ENCODE data around the gene PHOX2B. TPM values are rescaled to one million over a fixed set of nuclear protein-coding genes. Genes with fewer than 3 reads are reported as not detected.
"Not testable (repeated sequence)": the region's sequence is repeated elsewhere in the genome, so short reads cannot be mapped to it uniquely, and the experiment has no call there.

The PHOX2B gene
- polyA plus RNA-seq, 4 donors = 0.08 to 0.88 (median 0.13) TPM

DNA sequence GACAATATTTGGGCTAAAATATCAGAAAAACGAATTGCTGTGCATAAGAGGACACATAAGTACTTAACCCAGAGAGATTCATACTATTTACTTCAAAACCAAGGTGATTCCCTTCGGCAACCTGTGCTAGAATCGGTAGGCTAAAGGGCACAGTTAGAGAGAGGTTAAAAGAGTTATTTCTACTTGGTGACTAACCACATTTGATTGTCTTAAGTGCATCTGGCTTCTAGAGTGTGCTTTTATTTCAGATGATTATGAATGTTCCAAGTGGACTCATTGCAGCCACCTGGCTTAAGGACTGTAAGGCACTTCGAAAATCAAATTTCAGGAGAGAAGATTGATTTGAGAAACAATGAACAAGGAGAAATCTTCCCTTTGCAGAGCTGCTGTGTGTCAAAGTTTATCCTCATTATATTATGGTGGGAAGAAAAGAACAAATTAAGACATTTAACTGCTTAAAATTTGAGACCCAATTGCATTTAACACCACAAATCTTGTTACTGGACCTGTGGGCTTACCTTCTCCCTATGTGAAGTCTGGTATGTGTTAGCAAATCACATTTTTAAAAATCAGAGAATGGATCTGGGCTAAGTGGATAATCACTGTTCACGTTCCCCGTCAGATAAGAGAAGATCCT, 34.0 kb downstream of the PHOX2B start:
- no peak for DNase-seq (ENCODE audit: low read depth in 4 of 4, low spot score in 3 of 4)

DNA sequence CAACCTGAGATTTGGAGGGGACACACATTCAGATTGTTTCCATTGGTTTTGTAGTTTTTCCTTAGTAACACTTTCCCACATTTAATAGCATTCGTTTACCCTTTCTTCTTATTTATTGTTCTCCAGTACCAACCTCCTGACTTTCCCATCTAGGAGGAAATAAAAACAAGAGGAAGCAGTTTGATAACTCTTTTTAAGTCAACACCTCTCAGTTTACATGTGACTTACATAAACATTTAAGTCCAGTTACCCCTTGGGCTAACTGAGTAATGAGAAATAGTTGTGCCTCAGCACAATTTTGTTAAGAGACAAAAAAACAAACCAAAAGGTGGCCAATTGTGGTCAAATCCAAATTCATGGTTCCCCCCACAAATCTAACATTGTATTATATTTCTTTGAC, 34.8 kb downstream of the PHOX2B start:
- DNase-seq (ENCODE audit: low read depth in 4 of 4, low spot score in 3 of 4) = no peak

DNA sequence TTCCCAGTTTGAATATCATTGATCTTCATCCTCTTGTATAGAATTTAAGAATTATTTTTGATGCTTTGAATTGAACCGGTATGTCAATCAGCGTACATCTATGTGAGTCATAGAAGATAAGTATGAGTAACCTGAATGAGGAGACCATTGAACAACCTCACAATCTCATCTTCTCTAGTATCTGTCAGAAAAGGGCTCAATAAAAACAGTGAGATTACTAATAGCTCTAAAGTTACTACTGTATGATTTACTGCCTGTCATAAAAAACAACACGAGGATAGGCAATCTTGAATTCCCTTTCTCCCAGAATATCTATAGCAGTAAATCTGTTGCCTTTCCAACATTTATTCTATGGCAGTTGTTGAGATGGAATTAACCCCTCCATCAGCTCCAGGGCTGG, 36.1 kb downstream of the PHOX2B start:
- no peak for DNase-seq (ENCODE audit: low read depth in 4 of 4, low spot score in 3 of 4)

DNA sequence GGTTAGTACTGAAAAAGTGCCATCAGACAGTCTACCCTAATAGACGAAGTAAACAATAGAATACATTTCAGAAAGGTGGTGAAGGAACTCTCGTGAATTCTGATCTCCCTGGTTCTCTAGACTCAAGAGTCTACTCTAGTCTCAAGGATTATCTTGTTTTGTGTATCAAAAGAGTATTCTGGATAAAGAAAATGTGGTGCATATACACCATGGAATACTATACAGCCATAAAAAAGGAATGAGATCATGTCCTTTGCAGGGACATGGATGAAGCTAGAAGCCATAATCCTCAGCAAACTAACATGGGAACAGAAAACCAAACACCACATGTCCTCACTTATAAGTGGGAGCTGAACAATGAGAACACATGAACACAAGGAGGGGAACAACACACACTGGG, 36.9 kb downstream of the PHOX2B start:
- not testable (repeated sequence) for DNase-seq (ENCODE audit: low read depth in 4 of 4, low spot score in 3 of 4)

DNA sequence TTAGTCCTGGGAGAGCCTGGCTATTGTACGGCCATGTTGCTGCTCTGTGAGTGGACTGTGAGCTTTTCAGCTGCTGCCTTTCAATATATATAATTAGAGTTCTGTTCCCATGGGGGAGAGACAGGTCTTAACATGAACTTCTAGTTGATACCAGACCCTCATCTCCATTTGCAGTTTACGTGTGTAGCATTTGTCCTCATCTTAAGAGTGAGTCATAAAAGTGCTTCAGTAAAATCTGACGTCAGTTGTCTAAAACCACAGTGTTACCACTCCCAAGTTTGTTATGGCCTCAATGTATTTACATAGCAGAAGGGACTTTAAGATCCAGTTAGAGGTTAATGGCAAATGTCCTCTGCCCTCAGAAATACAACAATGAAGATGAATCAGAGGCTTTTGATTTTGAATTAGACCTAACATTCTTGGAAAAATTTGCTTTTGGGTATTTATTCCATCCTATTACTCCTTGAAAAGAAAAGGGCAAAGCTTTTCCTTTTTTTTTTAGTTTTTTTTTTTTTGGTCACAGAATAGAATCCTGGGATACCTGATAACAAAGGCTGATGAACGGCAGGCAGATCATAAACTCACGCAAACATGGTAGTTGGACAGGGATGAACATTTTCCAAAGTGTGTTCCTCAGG, 38.6 kb downstream of the PHOX2B start:
- no peak for DNase-seq (ENCODE audit: low read depth in 4 of 4, low spot score in 3 of 4)

DNA sequence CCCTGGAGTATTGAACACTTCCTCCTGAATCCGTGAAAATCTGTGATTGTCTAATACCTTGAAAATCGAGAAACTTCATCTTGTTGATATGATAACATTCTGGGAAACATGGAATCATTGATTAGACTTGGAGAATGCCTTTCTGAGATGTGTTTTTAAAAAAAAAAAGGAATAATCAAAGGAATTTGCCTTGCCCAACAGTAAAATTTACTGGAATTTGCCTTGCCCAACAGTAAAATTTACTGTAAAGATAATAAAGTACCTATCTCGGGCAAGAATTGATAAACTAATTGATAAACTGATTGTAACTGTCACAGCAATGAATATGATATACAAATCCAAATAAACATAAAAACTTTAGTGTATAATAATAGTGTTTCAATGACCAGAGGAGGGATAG, 44.7 kb downstream of the PHOX2B start:
- no peak for DNase-seq (ENCODE audit: low read depth in 4 of 4, low spot score in 3 of 4)

DNA sequence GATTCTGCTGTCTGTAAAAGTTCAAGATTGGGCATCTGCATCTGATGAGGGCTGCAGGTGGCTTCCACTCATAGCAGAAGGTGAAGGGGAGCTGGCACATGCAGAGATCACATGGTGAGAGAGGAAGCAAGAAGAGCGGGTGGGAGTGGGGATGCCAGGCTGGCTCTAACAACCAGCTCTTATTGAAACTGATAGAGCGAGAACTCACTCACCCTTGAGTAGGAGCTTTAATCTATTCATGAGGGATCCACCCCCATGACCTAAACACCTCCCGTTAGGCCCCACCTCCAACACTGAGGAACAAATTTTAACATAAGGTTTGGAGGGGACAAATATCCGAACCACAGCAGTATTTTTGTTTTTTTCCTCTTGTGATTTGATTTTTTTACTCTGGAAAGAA, 45.8 kb downstream of the PHOX2B start:
- DNase-seq (ENCODE audit: low read depth in 4 of 4, low spot score in 3 of 4) = no peak

DNA sequence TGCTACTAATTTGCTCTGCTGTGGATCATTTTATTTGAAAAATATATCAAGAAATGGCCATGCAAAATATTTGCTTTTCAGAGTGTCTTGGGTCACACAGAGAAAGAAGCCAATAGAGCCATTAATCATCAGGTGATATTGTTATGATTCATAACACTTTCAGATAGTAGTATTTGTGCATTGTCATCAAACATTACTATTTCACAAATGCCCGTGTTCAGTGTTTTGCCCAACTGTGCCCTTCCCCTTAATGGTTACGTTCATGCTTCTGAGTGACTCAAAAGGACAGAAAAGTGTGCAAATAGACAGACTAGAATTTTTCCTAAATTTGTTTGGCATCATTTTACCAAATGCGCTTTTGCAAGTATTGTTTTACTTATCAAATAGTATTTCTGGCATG, 46.5 kb downstream of the PHOX2B start:
- no peak for DNase-seq (ENCODE audit: low read depth in 4 of 4, low spot score in 3 of 4)

DNA sequence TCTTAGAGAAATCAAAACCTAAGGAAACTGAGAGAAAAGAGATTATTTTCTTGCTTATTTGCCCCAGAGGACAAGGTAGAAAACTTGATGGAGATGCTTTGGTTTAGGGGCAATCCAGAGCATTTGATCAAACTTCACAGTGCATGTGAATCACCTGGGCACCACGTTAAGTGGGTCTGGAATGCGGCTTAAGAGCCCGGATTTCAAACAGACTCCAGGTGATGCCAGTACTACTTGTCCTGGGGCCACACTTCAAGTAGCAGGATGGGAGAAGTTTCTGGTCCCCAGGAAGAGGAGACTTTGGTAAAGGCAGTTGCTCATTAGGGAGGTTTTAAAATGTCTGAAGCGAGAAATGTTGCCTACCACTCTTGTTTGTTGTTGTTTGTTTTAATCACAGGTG, 51.8 kb downstream of the PHOX2B start:
- DNase-seq (ENCODE audit: low read depth in 4 of 4, low spot score in 3 of 4) = no peak

DNA sequence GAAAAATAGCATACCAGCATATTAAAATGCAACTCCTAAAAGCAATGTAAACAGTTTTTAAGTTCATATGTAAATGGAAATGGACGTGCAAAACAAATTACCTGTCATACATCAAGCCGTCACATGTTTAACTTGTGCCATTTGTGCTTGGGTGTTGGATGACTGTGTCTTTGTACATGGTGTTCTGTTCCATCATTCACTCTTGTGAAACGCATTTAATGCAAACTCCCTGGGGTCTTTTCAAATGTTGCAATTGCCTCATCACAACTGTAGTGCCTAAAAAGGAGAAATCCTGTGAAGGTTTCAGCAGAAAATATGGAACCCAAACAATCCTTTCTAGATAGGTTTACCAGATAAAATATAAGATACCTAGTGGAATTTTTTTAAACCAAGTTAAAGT, 52.4 kb downstream of the PHOX2B start:
- DNase-seq (ENCODE audit: low read depth in 4 of 4, low spot score in 3 of 4) = no peak

Other genes with a start within 250 kb of the PHOX2B start
- gene LIMCH1, start 210.6 kb downstream of the PHOX2B start, polyA plus RNA-seq (ENCODE audit: insufficient read length in 4 of 4) = 100 to 1,000 TPM in 3 of 4 donors, 10 to 100 TPM in 1; 91.1 to 139 (median 114) TPM
- gene TMEM33, start 186.7 kb upstream of the PHOX2B start, polyA plus RNA-seq (ENCODE audit: insufficient read length in 4 of 4) = 10 to 100 TPM; 43.2 to 54.5 (median 51.2) TPM
- gene DCAF4L1, start 233.0 kb upstream of the PHOX2B start, polyA plus RNA-seq (ENCODE audit: insufficient read length in 4 of 4) = under 1 TPM; 0.10 to 0.19 (median 0.15) TPM
- 100 to 1,000 TPM in 3 of 4 donors, 10 to 100 TPM in 1; 97.5 to 127 (median 123) TPM for gene SLC30A9, start 241.8 kb upstream of the PHOX2B start, polyA plus RNA-seq (ENCODE audit: insufficient read length in 4 of 4)

All from right renal pelvis (tissue), 4 donors.